GM21825 (cell line): ENCODE results near the gene ASGR2.
"Not testable (repeated sequence)": the region's sequence is repeated elsewhere in the genome, so short reads cannot be mapped to it uniquely, and the experiment has no call there.

Experiments
- ATAC-seq: cut with Tn5 transposase; IDR thresholded peaks from one replicate; pipeline ENCODE4 v1.9.1; 2021; ENCODE audit warnings: mild to moderate bottlenecking, moderate library complexity; ENCODE audit not compliant: unreplicated experiment

The ASGR2 gene

DNA sequence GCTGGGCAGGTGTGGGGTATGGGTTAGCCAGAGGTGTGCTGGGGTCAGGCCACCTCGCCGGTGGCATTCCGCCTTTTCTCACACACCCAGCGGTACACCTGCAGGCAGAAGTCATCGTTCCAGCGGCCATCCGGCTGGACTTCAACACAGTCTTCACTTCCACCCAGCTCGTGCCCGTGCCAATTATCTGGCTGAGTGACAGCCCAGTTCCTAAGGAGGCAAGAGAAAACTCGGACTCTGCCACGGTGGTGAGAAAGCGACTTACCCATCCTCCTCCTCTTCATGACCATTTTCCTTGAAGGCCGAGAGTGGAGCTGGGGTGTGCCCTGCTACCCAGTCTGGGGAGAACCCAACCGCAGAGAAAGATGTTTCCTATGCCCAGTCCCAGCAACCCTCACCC lies 13.1 kb downstream of the ASGR2 start:
- ATAC-seq, result no peak

DNA sequence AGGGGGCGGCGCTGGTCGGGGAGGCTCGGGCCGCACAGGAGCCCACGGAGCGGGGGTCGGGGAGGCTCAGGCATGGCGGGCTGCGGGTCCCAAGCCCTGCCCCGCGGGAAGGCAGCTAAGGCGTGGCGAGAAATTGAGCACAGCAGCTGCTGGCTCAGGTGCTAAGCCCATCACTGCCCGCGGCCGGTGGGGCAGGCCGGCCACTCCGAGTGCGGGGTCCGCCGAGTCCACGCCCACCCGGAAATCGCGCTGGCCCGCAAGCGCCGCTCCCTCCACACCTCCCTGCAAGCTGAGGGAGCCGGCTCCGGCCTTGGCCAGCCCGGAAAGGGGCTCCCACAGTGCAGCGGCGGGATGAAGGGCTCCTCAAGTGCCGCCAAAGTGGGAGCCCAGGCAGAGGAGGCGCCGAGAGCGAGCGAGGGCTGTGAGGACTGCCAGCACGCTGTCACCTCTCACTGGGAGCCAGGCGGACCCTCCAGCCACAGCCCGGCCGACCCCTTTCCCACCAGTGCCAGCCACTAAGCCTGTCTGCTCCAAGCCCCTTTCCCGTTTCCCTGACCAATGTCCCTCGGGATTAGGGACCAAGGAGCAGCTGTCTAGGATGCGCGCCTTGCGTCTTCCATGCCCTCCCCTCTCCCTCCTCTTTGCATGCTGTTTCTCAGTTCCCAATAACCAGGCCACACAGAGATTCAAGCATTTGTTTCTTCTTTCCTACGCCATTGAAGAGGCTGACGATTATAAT lies 13.8 kb downstream of the ASGR2 start:
- not testable (repeated sequence) for ATAC-seq

DNA sequence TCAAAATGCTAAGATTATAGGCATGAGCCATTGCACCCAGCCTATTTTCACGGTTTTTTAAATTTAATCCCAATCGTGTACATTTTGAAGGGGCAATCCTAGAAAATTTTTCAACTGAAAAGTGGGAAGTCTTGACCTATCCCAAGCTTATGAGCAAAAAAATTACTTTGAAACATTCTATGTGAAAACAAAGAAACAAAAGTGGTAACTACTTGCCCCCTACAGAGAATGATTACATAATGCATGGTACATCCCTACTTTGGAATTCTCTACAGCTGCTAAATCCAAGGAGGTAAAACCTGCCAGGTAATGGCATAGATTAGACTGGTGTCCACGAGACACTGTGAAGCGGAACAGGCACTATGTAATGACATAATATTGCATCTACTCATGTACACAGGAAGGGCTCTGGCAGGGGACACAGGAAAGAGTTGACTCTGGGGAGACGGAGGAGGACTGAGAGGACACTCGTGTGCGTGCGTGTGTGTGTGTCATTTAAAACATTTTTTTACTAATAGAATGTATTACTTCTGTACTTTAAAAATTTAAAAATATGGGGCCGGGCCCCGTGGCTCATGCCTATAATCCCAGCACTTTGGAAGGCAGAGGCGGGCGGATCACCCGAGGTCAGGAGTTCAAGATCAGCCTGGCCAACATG lies 15.7 kb downstream of the ASGR2 start:
- no peak for ATAC-seq

DNA sequence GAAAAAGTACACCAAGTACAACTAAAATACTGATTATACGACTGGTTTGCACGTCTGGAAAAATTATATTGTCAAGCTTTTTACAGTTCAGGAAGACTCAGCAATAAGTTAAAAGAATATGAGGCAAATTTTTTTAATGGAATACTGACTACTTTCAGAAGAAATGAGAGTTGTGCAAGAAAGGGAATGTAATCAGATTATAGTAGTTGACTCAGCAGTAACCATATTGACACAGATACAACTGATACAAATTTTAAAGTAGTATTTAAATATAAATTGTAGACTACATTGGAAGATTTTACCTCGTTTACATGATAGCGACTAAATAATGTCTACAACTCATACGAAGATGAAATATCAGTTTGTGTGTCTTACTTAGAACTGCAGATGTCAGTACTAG lies 16.7 kb downstream of the ASGR2 start:
- ATAC-seq, result no peak

DNA sequence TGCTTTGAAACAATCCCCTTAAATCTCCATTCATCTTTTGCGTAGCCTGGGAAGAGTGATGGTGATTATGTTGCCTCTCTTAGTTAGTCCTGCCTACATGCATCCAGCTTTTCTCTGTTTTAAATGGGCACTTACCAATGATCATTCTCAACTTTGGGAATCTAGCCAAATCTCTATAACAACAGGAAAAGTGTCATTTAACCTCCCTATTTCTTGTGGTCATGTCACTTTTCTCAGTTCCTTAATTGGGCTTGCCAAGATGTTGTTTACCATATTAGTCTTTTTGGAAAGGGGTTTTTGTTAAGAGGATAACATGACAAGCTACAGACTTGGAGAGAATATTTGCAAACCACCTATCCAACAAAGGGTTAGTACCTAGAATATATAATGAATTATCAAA lies 19.0 kb downstream of the ASGR2 start:
- ATAC-seq, result no peak

DNA sequence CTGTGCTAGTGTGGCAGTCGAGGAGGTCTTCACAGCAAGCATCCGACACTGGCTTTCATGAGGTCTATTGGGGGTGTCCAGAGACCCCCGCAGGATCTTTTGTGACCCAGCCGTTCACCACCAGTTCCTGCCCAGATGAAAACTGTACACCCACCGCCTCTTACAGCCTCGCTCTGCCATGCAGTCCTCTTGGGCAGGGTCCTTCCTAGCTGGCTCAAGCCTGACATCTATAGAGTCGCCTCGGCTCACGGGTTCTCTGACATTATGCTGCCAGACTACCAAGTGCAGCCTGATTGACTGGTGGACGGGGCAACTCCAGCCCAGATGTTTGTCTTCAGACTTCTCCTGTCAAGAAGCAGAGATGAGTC lies 20.0 kb downstream of the ASGR2 start:
- ATAC-seq, result no peak

DNA sequence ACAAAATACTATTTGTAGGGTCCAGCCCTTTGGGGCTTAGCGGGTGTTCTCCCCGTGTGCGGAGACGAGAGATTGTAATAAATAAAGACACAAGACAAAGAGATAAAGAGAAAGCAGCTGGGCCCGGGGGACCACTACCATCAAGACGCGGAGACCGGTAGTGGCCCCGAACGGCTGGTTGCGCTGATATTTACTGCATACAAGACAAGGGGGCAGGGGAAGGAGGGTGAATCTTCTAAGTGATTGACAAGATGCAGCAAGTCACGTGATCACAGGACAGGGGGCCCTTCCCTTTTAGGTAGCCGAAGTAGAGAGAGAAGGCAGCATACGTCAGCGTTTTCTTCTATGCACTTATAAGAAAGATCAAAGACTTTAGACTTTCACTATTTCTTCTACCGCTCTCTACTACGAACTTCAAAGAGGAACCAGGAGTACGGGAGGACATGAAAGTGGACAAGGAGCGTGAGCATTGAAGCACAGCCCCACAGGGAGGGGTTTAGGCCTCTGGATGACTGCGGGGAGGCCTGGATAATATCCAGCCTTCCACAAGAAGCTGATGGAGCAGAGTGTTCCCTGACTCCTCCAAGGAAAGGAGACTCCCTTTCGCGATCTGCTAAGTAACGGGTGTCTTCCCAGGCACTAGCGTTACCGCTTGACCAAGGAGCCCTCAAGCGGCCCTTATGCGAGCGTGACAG lies 23.2 kb downstream of the ASGR2 start:
- ATAC-seq, result not testable (repeated sequence)

DNA sequence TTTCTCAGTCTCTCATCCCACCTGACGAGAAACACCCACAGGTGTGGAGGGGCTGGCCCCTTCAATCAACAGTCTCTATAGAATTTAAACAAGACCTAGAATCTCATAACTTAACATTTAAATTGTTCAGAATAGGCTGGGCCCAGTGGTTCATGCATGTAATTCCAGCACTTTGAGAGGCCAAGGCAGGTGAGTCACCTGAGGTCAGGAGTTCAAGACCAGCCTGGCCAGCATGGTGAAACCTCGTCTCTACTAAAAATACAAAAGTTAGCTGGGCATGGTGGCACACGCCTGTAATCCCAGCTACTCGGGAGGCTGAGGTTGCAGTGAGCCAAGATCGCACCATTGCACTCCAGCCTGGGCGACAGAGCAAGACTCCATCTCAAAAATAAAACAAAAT lies 25.1 kb downstream of the ASGR2 start:
- ATAC-seq, result not testable (repeated sequence)

DNA sequence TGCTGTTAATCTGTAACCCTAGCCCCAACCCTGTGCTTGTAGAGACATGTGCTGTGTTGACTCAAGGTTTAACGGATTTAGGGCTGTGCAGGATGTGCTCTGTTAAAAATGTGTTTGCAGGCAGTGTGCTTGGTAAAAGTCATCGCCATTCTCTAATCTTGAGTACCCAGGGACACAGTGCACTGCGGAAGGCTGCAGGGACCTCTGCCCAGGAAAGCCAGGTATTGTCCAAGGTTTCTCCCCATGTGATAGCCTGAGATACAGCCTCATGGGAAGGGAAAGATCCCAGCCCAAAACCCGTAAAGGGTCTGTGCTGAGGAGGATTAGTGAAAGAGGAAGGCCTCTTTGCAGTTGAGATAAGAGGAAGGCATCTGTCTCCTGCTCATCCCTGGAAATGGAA lies 26.2 kb downstream of the ASGR2 start:
- not testable (repeated sequence) for ATAC-seq

DNA sequence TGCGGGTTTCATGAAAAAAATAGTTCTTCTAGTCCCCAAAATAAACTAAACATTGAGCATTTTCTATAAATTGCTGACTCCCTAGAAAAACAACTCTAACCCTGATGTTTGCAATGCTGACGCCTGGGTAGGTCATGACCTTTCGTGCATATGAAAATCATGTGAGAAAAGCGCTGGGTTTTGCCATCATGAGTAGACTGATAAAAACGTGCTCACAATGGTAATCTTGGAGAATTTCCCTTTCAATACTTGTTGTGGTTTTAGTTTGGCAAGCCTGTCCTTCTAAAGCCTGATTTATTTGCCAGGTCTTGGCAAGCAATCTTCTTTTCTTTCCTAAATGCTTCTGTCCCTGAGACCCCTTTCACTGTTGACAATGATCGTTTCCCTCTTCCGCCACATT lies 30.5 kb downstream of the ASGR2 start:
- ATAC-seq, result no peak

DNA sequence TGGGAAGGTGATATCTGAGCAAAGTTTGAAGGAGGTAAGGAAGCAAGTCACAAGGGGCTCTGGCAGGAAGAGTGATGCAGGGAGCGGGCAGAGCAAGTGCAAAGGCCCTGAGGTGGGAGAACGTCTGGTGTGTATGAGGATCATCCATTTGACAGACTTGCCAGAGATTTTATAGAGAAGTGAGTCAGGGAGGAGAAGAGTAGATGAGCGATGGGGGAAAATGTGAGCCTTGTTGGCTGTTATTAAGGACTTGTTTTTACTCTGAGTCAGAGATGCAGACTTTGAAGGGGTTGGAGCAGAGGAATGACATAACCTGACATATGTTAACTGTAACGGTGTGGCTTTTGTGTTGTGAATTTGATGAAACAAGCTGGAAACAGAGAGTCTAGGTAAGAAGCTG lies 31.0 kb downstream of the ASGR2 start:
- ATAC-seq, result no peak

DNA sequence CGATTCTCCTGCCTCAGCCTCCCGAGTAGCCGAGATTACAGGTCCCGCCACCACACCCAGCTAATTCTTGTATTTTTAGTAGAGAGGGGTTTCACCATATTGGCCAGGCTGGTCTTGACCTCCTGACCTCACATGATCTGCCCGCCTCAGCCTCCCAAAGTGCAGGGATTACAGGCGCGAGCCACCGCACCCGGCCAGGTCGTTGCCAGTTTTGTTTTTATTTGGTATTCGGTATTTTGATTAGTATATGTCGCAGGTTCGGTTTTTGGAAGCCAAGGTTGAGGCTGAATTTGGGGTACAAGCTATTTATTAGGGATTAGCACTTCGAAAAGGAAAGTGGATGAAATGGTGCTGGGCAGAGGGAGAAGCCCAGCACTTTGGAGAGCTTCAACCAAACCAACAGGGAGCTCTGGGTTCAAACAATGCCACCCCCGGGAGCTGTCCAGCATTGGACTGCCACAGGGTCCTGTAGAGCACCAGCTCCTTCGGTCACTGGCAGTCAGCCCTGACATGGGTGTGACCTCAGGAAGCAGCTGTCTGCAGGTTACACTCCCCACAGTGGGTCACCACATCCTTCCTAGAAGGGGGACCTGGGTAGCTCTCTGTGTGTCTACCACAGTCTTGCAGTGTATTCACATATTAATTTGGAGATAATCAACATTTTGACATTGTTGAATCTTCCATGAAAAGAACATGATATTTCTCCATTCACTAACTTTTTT lies 33.1 kb downstream of the ASGR2 start:
- no peak for ATAC-seq

DNA sequence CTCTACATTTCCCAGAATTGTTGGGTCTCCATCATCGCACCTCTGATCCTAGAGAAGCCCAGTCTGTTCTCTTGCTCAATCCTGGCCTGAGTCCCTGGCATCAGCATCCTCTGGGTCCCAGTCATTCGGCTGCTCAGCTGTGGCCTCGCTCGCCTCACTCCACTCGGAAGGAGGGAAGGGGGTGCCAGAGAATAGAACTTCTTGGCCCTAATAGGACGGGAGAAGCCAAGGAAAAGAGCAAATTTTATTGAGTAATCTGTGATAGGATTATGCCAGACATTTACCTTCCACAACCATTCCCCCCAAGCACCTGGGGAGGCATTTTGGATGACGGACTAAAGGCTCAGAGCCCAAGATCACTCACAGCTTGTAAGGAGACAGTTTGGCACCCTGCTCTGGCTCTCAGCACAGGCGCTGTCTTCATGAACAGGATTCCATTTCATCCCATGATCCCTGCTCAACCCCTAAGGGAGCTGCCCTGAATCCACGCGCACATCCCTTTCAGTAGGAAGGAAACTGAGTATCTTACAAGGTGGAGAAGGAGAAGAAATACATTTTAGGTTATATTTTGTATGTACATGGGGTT lies 34.1 kb downstream of the ASGR2 start:
- ATAC-seq, result no peak

DNA sequence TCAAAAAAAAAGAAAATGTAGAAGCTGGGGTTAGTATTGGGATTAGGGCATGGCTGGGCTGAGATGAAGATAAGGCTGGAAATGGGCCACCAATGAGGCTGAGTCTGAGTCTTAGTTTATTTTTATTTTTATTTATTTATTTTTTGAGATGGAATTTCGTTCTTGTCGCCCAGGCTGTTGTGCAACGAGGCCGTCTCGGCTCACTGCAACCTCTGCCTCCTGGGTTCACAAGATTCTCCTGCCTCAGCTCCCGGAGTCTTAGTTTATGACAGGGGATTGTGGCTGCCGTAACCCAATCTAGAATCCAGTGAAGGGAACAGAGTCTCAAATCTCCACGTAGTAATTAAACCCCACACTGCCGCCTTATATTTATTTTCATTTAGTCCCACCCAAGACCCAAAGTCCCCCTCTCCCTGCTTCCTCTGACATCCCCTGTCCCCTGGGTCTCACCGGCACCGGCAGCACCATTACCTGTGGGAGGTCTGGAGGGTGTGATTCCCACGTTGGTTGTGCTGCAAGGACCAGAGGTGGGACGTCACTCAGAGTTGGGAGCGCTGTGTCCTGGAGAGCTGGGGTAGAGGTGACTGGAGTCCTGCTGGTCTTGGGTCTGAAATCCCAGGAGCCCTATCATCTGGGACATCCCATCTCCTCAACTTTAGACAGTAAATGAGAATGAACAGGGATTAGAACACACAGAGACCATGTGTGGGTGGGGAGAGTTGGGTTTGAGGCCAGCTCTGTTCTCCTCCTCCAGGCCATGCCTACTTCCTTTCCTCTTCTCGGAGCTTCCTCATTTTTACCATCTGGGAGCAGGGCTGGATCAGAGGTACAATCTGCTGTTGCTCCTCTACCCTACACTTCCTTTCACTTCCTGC lies 34.8 kb downstream of the ASGR2 start, which contains the start of gene CLEC10A:
Gene CLEC10A, minus strand, starts transcription at position 671 of the 875 bp plus-strand sequence. CDS start 1,439 bp downstream, outside the sequence.
- ATAC-seq, result no peak

DNA sequence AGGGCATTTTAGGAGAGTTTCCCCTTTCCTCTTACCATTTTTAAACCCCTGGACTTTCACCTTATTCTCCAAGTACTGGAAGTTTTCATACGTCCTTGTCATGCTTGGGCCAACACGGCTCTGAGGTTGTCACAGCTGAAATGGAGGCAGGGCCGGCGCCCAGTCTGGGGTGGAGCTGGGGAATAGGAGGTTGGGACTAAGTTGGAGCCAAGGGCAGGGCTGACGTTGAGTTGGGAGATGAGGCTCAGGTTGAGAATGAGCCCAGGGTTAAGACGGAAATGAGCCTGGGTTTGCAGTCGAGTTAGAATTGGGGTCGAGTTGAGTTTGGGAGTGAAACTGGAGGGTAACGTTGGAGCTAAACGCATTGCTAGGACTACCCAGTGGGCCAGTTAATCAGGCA lies 35.9 kb downstream of the ASGR2 start:
- no peak for ATAC-seq

DNA sequence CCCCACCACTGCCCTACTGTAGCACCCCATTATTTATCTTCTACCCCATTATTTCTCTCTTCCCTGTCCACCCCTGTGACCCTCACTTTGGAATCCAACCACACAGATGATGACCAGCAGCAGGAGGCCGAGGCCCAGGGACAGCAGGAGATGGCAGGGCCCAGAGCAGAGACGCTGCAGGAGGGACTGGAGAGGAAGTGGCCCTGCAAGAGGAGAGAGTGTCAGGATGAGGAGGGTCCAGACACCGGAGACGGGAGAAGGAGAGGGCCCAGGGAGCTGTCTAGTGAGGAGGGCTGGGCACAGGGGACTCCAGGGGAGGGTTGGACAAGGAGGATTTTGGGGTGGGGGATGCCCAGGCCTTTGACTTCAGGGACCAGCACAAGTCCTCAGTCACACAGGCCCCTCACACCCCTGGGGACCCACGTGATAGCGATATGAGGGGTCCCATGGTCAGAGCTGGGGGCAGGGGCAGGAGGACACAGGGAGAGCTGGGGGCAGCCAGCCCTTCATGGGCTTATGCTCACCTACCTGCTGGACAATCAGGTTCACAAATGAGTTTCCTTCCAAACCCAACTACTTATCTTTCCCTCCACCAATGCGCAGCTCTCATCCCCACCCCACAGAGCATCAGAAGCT lies 36.6 kb downstream of the ASGR2 start:
- no peak for ATAC-seq

DNA sequence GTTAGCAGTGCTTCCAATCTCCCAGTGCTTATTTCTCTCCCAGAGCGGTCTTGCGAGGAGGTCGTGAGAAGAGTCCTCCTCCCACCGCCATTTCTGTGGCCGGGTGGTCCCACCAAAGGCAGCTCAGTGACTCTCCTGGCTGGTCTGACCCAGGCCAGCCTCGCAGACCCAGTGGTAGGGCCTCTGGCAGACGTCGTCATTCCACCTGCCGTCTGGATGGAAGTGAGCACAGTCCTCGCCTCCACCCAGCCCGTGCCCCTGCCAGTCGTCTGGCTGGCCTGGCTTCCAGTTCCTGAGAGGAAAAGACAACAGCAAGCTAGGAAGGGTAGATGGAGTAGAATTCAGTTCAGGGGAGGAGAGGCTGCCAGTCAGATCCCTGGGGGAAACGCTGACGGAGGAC lies 39.7 kb downstream of the ASGR2 start:
- ATAC-seq, result no peak

DNA sequence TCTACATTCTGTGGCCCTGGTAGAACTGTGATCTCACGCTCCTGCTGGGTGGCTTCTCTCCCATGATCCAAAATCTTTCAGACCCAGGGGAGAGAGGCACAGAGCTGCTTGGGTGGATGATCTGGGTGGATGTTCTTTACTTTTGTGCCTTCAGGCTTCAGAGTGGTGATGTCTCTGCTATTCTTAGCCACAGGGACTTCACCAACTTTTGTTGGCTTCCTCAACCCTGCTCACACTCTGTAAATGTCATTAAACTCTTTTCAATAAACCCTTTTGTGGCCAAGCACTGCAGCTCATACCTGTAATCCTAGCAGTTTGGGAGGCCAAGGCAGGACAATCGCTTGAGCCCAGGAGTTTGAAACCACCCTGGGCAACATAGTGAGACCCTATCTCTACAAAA lies 42.2 kb downstream of the ASGR2 start:
- ATAC-seq, result no peak

DNA sequence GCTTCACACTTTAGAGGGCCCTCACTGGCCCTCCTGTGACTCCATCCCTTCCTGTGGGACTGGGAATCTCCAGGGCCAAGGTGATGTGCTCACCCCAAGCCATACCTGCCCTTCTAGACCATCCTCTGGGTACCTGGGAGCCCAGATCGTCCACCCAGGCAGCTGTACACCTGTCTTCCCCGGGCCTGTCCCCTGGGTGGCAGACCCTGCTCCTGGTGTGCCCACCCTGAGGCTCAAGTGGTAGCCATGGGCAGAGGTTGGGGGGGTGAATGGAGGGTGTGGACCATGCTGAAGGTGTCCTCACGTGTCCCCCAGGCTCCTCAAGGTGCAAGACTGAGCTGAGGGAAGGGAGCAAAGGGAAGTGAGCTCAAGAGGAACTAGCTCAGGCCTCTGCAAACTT lies 43.9 kb downstream of the ASGR2 start:
- ATAC-seq, result no peak

DNA sequence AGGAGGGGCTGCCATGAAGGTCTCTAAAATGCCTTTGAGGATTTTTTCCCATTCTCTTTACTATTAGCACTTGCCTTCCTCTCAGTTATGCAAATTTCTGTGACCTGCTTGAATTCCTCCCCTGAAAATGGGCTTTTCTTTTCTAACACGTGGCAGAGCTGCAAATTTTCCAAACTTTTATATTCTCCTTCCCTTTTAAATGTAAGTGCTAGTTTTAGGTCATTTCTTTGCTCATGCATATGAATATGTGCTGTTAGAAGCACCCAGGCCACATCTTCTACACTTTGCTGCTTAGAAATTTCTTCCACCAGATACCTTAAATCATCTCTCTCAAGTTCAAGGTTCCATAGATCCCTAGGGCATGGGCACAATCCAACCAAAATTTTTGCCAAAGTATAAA lies 46.4 kb downstream of the ASGR2 start:
- ATAC-seq, result no peak
